ENCODE results near the gene CEP112. TPM values are rescaled to one million over a fixed set of nuclear protein-coding genes. Genes with fewer than 3 reads are reported as not detected.

The CEP112 gene
- total and polyA plus RNA-seq, 2 of the 13 experiments (the other 11 are each of a cell fraction or from before 2014, with no cell fraction given) = 1.2 to 3.4 TPM

DNA sequence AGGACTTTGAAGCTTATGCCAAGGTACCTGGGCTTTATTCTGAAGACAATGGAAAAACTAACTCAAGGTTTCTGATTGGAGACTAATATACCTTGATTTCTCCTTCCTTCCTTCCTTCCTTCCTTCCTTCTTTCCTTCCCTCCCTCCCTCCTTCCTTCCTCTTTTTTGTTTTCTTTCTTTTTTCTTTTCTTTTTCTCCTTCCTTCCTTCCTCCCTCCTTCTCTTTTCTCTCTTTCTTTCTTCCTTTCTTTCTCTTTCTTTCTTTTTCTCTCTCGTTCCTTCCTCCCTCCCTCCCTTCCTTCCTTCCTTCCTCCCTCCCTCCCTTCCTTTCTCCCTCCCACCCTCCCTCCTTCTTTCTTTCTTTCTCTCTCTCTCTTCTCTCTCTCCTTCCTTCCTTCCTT, 531.9 kb downstream of the CEP112 start (continued):
- TF ChIP-seq, protein P1, sequence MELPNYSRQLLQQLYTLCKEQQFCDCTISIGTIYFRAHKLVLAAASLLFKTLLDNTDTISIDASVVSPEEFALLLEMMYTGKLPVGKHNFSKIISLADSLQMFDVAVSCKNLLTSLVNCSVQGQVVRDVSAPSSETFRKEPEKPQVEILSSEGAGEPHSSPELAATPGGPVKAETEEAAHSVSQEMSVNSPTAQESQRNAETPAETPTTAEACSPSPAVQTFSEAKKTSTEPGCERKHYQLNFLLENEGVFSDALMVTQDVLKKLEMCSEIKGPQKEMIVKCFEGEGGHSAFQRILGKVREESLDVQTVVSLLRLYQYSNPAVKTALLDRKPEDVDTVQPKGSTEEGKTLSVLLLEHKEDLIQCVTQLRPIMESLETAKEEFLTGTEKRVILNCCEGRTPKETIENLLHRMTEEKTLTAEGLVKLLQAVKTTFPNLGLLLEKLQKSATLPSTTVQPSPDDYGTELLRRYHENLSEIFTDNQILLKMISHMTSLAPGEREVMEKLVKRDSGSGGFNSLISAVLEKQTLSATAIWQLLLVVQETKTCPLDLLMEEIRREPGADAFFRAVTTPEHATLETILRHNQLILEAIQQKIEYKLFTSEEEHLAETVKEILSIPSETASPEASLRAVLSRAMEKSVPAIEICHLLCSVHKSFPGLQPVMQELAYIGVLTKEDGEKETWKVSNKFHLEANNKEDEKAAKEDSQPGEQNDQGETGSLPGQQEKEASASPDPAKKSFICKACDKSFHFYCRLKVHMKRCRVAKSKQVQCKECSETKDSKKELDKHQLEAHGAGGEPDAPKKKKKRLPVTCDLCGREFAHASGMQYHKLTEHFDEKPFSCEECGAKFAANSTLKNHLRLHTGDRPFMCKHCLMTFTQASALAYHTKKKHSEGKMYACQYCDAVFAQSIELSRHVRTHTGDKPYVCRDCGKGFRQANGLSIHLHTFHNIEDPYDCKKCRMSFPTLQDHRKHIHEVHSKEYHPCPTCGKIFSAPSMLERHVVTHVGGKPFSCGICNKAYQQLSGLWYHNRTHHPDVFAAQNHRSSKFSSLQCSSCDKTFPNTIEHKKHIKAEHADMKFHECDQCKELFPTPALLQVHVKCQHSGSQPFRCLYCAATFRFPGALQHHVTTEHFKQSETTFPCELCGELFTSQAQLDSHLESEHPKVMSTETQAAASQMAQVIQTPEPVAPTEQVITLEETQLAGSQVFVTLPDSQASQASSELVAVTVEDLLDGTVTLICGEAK (IDR thresholded peaks at IDR 0.05) = no peak
- TF ChIP-seq, protein P1 (CRISPR knock-in tag; IDR thresholded peaks at IDR 0.05) = no peak
- TF ChIP-seq HNRNPK (IDR thresholded peaks at IDR 0.05; ENCODE audit: low read depth, low read length, poor library complexity, severe bottlenecking) (peak; percentile 39), RARA (CRISPR knock-in tag; IDR thresholded peaks at IDR 0.05) (no peak)

DNA sequence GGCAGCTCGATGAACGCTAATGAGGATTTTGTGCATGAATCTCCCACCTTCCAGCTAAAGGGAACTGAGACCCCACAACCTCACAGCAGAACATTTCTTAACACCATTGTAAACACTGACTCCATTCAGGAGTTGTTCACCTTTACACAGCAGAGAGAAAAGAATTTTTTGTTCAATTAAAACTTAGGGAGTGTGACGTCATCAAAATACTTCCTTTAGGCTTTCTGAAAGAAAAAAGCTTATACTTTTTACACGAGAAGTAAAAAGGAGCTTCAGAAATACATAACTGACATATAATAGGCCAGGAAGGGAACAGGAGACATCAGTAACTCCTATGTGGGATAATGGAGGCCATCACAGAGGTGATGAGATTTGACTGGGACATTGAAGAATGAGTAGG, 532.4 kb downstream of the CEP112 start:
- no TSS peak for BruUV-seq (replicated peaks)
- ATAC-seq (no peak), FAIRE-seq (no peak), DNase-seq (ENCODE audit: low spot score) (no peak)
- POLR2A ChIA-PET = interaction anchor here (0.8 kb wide), 2 partner anchors 11 to 101 kb away, joined by 3 to 4 read pairs; no protein-coding TSS in a partner anchor
- Histone ChIP-seq H3K4me1 (ENCODE audit: insufficient read depth, low read length) (peaks cover 44% of the 10 kb centered on the region), H3K4me2 (ENCODE audit: low read depth, low read length) (no peak overlapping the region), H2AFZ (ENCODE audit: low read length) (no peak overlapping the region), H3K27me3 (ENCODE audit: control insufficient read depth in 1 of 2, insufficient read depth in 2 of 2, low read length in 2 of 2) (no peaks in the 10 kb centered on the region), H3K79me2 (ENCODE audit: insufficient read depth, low read length) (no peaks in the 10 kb centered on the region), H4K20me1 (ENCODE audit: insufficient read depth, low read length) (no peaks in the 10 kb centered on the region), H3K9ac (ENCODE audit: insufficient read depth, low read depth, low read length) (no peak overlapping the region), H3K36me3 (replicated peaks in 1 of 2; ENCODE audit: control insufficient read depth in 1 of 2, insufficient read depth in 2 of 2, low read length in 2 of 2) (no peaks in the 10 kb centered on the region), H3K4me3 (replicated peaks in 1 of 3; ENCODE audit: insufficient read depth in 1 of 3, low read depth in 2 of 3, low read length in 3 of 3) (no peak overlapping the region), H3K9me3 (ENCODE audit: low read length) (no peaks in the 10 kb centered on the region), H3K27ac (ENCODE audit: extremely low read length, insufficient read depth, low read length) (no peak overlapping the region)
- 82% methylated on average over 4 of the region's 4 CpGs for WGBS (ENCODE audit: low lambda C conversion rate)
- intact Hi-C loops (cut with micrococcal nuclease; ENCODE audit: unreplicated experiment) = no loop called here
- CTCF ChIA-PET (ENCODE audit: low intra/inter-chr PET ratio, low total read pairs) = no interaction called here
- in situ Hi-C loops (cut with HindIII; ENCODE audit: extremely low pct_ligation_motif_present, low pct_unique_long_range_greater_than_20kb) = no loop called here
- TF ChIP-seq MAFG (CRISPR knock-in tag; IDR thresholded peaks at IDR 0.05) (no peak), CREB1 (IDR thresholded peaks at IDR 0.05) (peak; percentile 96), CREB1 (CRISPR knock-in tag; IDR thresholded peaks at IDR 0.05) (no peak), ZNF850 (CRISPR knock-in tag; conservative IDR thresholded peaks at IDR 0.05) (no peak), ATF7 (IDR thresholded peaks at IDR 0.05) (peak; percentile 91), ATF7 (CRISPR knock-in tag; IDR thresholded peaks at IDR 0.05) (no peak), SALL2 (CRISPR knock-in tag; IDR thresholded peaks at IDR 0.05) (no peak)
- TF ChIP-seq, protein P2, sequence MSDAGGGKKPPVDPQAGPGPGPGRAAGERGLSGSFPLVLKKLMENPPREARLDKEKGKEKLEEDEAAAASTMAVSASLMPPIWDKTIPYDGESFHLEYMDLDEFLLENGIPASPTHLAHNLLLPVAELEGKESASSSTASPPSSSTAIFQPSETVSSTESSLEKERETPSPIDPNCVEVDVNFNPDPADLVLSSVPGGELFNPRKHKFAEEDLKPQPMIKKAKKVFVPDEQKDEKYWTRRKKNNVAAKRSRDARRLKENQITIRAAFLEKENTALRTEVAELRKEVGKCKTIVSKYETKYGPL (CRISPR knock-in tag; IDR thresholded peaks at IDR 0.05) = no peak
- TF ChIP-seq, protein P3, sequence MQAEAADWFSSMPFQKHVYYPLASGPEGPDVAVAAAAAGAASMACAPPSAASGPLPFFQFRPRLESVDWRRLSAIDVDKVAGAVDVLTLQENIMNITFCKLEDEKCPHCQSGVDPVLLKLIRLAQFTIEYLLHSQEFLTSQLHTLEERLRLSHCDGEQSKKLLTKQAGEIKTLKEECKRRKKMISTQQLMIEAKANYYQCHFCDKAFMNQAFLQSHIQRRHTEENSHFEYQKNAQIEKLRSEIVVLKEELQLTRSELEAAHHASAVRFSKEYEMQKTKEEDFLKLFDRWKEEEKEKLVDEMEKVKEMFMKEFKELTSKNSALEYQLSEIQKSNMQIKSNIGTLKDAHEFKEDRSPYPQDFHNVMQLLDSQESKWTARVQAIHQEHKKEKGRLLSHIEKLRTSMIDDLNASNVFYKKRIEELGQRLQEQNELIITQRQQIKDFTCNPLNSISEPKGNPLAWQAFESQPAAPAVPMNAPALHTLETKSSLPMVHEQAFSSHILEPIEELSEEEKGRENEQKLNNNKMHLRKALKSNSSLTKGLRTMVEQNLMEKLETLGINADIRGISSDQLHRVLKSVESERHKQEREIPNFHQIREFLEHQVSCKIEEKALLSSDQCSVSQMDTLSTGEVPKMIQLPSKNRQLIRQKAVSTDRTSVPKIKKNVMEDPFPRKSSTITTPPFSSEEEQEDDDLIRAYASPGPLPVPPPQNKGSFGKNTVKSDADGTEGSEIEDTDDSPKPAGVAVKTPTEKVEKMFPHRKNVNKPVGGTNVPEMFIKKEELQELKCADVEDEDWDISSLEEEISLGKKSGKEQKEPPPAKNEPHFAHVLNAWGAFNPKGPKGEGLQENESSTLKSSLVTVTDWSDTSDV (CRISPR knock-in tag; IDR thresholded peaks at IDR 0.05) = no peak

Measured in HepG2 (cell line).